Measurements from ENCODE around the gene WNT3.
"Not testable (repeated sequence)": the region's sequence is repeated elsewhere in the genome, so short reads cannot be mapped to it uniquely, and the experiment has no call there.

The WNT3 gene

GRCh38 chr17:46812624-46813318 lies 5.7 kb downstream of the WNT3 start:
- DNase-seq = no peak

GRCh38 chr17:46811978-46812583 lies 6.4 kb downstream of the WNT3 start:
- DNase-seq = no peak

- no peak for DNase-seq
These were observed 7.7 kb downstream of the WNT3 start for GRCh38 chr17:46810837-46811236.

GRCh38 chr17:46809110-46809571 lies 9.4 kb downstream of the WNT3 start:
- DNase-seq = no peak

GRCh38 chr17:46805771-46806170 lies 12.7 kb downstream of the WNT3 start:
- DNase-seq = no peak

GRCh38 chr17:46803544-46803943 lies 14.9 kb downstream of the WNT3 start:
- DNase-seq = no peak

GRCh38 chr17:46802800-46803199 lies 15.7 kb downstream of the WNT3 start:
- no peak for DNase-seq

- no peak for DNase-seq
These were observed 17.9 kb downstream of the WNT3 start for GRCh38 chr17:46800573-46800972.

- DNase-seq = no peak
These were observed 21.4 kb downstream of the WNT3 start for GRCh38 chr17:46796956-46797530.

- DNase-seq = no peak
These were observed 22.0 kb downstream of the WNT3 start for GRCh38 chr17:46796524-46796923.

GRCh38 chr17:46796084-46796483 lies 22.4 kb downstream of the WNT3 start:
- DNase-seq = no peak

- no peak for DNase-seq
These were observed 23.0 kb downstream of the WNT3 start for GRCh38 chr17:46795379-46795952.

- no peak for DNase-seq
These were observed 24.2 kb downstream of the WNT3 start for GRCh38 chr17:46794318-46794717.

GRCh38 chr17:46793541-46793940 lies 25.0 kb downstream of the WNT3 start:
- no peak for DNase-seq

GRCh38 chr17:46793023-46793422 lies 25.5 kb downstream of the WNT3 start:
- DNase-seq = not testable (repeated sequence)

GRCh38 chr17:46792071-46792470 lies 26.4 kb downstream of the WNT3 start:
- DNase-seq = no peak

GRCh38 chr17:46791531-46791930 lies 27.0 kb downstream of the WNT3 start:
- no peak for DNase-seq

GRCh38 chr17:46790216-46790615 lies 28.3 kb downstream of the WNT3 start:
- DNase-seq = no peak

- no peak for DNase-seq
These were observed 28.9 kb downstream of the WNT3 start for GRCh38 chr17:46789610-46790009.

- no peak for DNase-seq
These were observed 29.7 kb downstream of the WNT3 start for GRCh38 chr17:46788796-46789195.

- no peak for DNase-seq
These were observed 30.2 kb downstream of the WNT3 start for GRCh38 chr17:46788300-46788699.

GRCh38 chr17:46787478-46787877 lies 31.0 kb downstream of the WNT3 start:
- no peak for DNase-seq

- DNase-seq = no peak
These were observed 32.8 kb downstream of the WNT3 start for GRCh38 chr17:46785696-46786095.

GRCh38 chr17:46783031-46783593 lies 35.4 kb downstream of the WNT3 start:
- DNase-seq = no peak

Data from effector CD8-positive, alpha-beta T cell (primary cell).